K562 (cell line): Measurements from ENCODE around the gene DIS3L. TPM values are rescaled to one million over a fixed set of nuclear protein-coding genes. Genes with fewer than 3 reads are reported as not detected.

Experiments used
- DACH1 ChIP-seq: fragments of 450-650 bp; IDR thresholded peaks from 2 replicates; pipeline ENCODE4 v1.6.1; 2018; ENCODE audit not compliant: partially characterized antibody
- DDX20 ChIP-seq: fragments of 450-650 bp; IDR thresholded peaks from 2 replicates; pipeline ENCODE4 v1.6.1; 2016; ENCODE audit warnings: missing genetic modification characterization, low read depth, mild to moderate bottlenecking, missing compliant biosample characterization, moderate library complexity
- GATA2 ChIP-seq: sonication (generic); formaldehyde crosslinking; IDR thresholded peaks from 2 replicates; pipeline ENCODE4 v1.4.0; 2020; ENCODE audit warnings: mild to moderate bottlenecking, missing genetic modification reagents
- HDAC8 ChIP-seq: fragments of 450-650 bp; IDR thresholded peaks from 2 replicates; pipeline ENCODE4 v1.6.1; 2016; ENCODE audit warnings: mild to moderate bottlenecking, missing genetic modification characterization, moderate library complexity, missing compliant biosample characterization
- JUNB ChIP-seq: fragments of 450-650 bp; formaldehyde crosslinking; conservative IDR thresholded peaks from 2 replicates; pipeline ENCODE4 v1.4.0; 2020; ENCODE audit warnings: mild to moderate bottlenecking
- JUND ChIP-seq, 2 experiments: IDR thresholded peaks; 2 replicates in 1 of 2; 3 replicates in 1 of 2; pipeline ENCODE4 v1.6.1; 2011; ENCODE audit warnings: borderline replicate concordance in 2 of 2, low read depth in 2 of 2, low read length in 2 of 2, improper control_type of control experiment in 1 of 2, missing biosample characterization in 1 of 2, missing genetic modification characterization in 1 of 2, missing genetic modification reagents in 1 of 2
- KDM1A ChIP-seq, 2 experiments: fragments of 450-650 bp; IDR thresholded peaks; 2 replicates each; pipeline ENCODE4 v1.6.1; 2016; ENCODE audit warnings: mild to moderate bottlenecking in 2 of 2
- MAFG ChIP-seq: fragments of 450-650 bp; conservative IDR thresholded peaks from 2 replicates; pipeline ENCODE4 v1.6.1; 2016; ENCODE audit warnings: missing genetic modification characterization, missing compliant biosample characterization
- PCBP1 ChIP-seq: fragments of 200-400 bp; formaldehyde crosslinking; IDR thresholded peaks from 2 replicates; pipeline ENCODE4 v1.6.1; 2018; ENCODE audit warnings: mild to moderate bottlenecking, low read depth, low read length; ENCODE audit not compliant: poor library complexity, severe bottlenecking
- POLR2A ChIP-seq: fragments of 450-650 bp; conservative IDR thresholded peaks from 2 replicates; pipeline ENCODE4 v1.6.1; 2016
- SLC30A9 ChIP-seq: fragments of 250-450 bp; sonication (Bioruptor Pico); IDR thresholded peaks from 2 replicates; pipeline ENCODE4 v1.8.0; 2022; ENCODE audit warnings: mild to moderate bottlenecking, moderate library complexity
- SMARCA5 ChIP-seq: fragments of 450-650 bp; IDR thresholded peaks from 2 replicates; pipeline ENCODE4 v1.6.1; 2016
- SRSF7 ChIP-seq: fragments of 200-400 bp; formaldehyde crosslinking; optimal IDR thresholded peaks from 2 replicates; pipeline ENCODE3; 2017; ENCODE audit warnings: mild to moderate bottlenecking, low read depth, low read length
- U2AF2 ChIP-seq: fragments of 200-400 bp; formaldehyde crosslinking; optimal IDR thresholded peaks from 2 replicates; pipeline ENCODE3; 2017; ENCODE audit warnings: low read depth, mild to moderate bottlenecking, low read length
- ZFP36 ChIP-seq: fragments of 150-350 bp; IDR thresholded peaks from 2 replicates; pipeline ENCODE4 v1.6.1; 2018; ENCODE audit warnings: low read length, low read depth; ENCODE audit not compliant: partially characterized antibody
- polyA plus RNA-seq, 8 experiments: library from polyadenylated mRNA; depleted of rRNA in 4 of 8; stranded (reverse) in 5 of 8; unstranded in 3 of 8; fragments of >200 nt; fragmentation: Nextera tagmentation in 2 of 8; fragmentation: Illumina TruSeq in 1 of 8; extraction: Ambion mirVana in 2 of 8; extraction: Trizol in 1 of 8; gene quantifications; 2 replicates each; pipeline versions ENCODE4 v1.2.1 to v1.2.3, GENCODE V29; 2011 to 2014; ENCODE audit warnings: inconsistent platforms in 1 of 8, missing spikeins in 1 of 8
- total RNA-seq, 7 experiments: library from RNA; depleted of rRNA in 6 of 7; stranded (reverse); fragments of >200 nt in 6 of 7; fragmentation: Illumina TruSeq in 2 of 7; extraction: Trizol in 2 of 7; gene quantifications; 2 replicates each; pipeline versions ENCODE4 v1.2.1 to v1.2.3, GENCODE V29; 2011 to 2021; ENCODE audit warnings: low replicate concordance in 1 of 7
- TF ChIP-seq, protein P1 (sequence below): fragments of 250-450 bp; sonication (Bioruptor Pico); IDR thresholded peaks from 2 replicates; pipeline ENCODE4 v1.4.0; 2020; ENCODE audit warnings: mild to moderate bottlenecking, moderate library complexity
- TF ChIP-seq, protein P2 (sequence below): sonication (generic); formaldehyde crosslinking; IDR thresholded peaks from 2 replicates; pipeline ENCODE4 v1.8.0; 2022; ENCODE audit warnings: mild to moderate bottlenecking, missing genetic modification reagents
- TF ChIP-seq, protein P3 (sequence below): fragments of 450-650 bp; conservative IDR thresholded peaks from 2 replicates; pipeline ENCODE4 v1.6.1; 2016; ENCODE audit warnings: missing genetic modification characterization, low read depth, mild to moderate bottlenecking, control low read depth, missing compliant biosample characterization

DIS3L gene
- total and polyA plus RNA-seq, 9 of the 15 experiments (the other 6 are each of a cell fraction or from before 2014, with no cell fraction given) = 5.9 to 34.6 (median 16.9) TPM

DNA sequence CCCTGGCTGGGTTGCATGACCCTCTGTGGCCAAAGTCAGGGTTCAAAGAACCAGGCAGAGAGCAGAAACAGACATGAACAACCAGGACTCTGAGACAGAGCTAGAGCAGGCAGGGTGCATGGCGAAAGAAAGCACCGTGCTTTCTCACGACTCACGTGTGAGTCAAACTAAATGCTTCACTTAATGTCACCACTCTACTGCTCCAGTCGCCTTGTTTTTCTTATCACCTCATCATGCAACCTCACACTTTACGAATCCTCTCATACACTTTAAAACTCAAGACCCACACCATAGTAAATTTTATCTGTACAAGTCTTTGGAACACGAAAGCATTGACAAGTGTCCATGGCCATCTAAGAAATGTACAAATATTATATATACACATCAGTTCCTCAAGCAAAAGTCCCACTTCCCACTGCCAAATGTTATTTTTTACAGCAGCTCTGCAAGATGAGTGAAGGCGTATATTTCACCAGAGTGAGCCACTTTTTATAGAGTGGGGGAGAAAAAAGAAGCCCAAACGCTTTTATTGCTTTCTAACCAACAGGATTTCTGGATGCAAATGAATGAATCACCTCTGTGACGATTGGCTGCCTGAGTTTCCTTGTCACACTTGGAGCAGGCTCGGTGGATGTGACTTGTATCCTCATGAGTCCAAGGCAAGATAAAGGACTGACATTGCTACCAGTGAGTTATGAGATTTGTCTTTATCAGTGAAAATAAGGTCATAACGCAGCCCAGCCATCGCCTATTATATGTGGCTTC is 23.9 kb upstream of the DIS3L start (continued):
- TF ChIP-seq PCBP1 (no peak), JUNB (CRISPR knock-in tag) (no peak), POLR2A (no peak), SMARCA5 (no peak), DACH1 (no peak), KDM1A (IDR thresholded peaks at IDR 0.05) (peak; percentile 44 to 51; a peak in 2 of 4 replicates), SLC30A9 (no peak), JUND (IDR thresholded peaks at IDR 0.05; ENCODE audit: borderline replicate concordance, low read depth, low read length) (peak; percentile 83), JUND (tag; IDR thresholded peaks at IDR 0.05; ENCODE audit: borderline replicate concordance, low read depth, low read length) (peak; percentile 67; the same call in 1 of the 3 replicates), SRSF7 (no peak), GATA2 (CRISPR knock-in tag) (0 out of 2 replicates have a peak, but pooled peaks have one; percentile 29), ZFP36 (no peak), DDX20 (tag) (no peak), U2AF2 (no peak), MAFG (tag) (peak; percentile 16; the same call in 1 of the 2 replicates), HDAC8 (tag) (no peak)
- TF ChIP-seq, protein P1, sequence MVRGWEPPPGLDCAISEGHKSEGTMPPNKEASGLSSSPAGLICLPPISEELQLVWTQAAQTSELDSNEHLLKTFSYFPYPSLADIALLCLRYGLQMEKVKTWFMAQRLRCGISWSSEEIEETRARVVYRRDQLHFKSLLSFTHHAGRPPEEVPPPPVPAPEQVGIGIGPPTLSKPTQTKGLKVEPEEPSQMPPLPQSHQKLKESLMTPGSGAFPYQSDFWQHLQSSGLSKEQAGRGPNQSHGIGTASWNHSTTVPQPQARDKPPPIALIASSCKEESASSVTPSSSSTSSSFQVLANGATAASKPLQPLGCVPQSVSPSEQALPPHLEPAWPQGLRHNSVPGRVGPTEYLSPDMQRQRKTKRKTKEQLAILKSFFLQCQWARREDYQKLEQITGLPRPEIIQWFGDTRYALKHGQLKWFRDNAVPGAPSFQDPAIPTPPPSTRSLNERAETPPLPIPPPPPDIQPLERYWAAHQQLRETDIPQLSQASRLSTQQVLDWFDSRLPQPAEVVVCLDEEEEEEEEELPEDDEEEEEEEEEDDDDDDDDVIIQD (CRISPR knock-in tag) = no peak
- TF ChIP-seq, protein P2, sequence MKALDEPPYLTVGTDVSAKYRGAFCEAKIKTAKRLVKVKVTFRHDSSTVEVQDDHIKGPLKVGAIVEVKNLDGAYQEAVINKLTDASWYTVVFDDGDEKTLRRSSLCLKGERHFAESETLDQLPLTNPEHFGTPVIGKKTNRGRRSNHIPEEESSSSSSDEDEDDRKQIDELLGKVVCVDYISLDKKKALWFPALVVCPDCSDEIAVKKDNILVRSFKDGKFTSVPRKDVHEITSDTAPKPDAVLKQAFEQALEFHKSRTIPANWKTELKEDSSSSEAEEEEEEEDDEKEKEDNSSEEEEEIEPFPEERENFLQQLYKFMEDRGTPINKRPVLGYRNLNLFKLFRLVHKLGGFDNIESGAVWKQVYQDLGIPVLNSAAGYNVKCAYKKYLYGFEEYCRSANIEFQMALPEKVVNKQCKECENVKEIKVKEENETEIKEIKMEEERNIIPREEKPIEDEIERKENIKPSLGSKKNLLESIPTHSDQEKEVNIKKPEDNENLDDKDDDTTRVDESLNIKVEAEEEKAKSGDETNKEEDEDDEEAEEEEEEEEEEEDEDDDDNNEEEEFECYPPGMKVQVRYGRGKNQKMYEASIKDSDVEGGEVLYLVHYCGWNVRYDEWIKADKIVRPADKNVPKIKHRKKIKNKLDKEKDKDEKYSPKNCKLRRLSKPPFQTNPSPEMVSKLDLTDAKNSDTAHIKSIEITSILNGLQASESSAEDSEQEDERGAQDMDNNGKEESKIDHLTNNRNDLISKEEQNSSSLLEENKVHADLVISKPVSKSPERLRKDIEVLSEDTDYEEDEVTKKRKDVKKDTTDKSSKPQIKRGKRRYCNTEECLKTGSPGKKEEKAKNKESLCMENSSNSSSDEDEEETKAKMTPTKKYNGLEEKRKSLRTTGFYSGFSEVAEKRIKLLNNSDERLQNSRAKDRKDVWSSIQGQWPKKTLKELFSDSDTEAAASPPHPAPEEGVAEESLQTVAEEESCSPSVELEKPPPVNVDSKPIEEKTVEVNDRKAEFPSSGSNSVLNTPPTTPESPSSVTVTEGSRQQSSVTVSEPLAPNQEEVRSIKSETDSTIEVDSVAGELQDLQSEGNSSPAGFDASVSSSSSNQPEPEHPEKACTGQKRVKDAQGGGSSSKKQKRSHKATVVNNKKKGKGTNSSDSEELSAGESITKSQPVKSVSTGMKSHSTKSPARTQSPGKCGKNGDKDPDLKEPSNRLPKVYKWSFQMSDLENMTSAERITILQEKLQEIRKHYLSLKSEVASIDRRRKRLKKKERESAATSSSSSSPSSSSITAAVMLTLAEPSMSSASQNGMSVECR (CRISPR knock-in tag) = no peak
- TF ChIP-seq, protein P3, sequence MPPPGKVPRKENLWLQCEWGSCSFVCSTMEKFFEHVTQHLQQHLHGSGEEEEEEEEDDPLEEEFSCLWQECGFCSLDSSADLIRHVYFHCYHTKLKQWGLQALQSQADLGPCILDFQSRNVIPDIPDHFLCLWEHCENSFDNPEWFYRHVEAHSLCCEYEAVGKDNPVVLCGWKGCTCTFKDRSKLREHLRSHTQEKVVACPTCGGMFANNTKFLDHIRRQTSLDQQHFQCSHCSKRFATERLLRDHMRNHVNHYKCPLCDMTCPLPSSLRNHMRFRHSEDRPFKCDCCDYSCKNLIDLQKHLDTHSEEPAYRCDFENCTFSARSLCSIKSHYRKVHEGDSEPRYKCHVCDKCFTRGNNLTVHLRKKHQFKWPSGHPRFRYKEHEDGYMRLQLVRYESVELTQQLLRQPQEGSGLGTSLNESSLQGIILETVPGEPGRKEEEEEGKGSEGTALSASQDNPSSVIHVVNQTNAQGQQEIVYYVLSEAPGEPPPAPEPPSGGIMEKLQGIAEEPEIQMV (tag) = no peak
